DOHH2 (cell line): ENCODE measurements around the gene PHACTR1.

Source experiments
- H3F3A ChIP-seq: fragments of 200-600 bp; sonication (generic), shearing (Covaris generic); 2 replicates; pipeline ENCODE4 v1.6.0; 2016; ENCODE audit warnings: antibody characterized with exemption, mild to moderate bottlenecking; ENCODE audit not compliant: control insufficient read depth, insufficient read depth
- H3K27ac ChIP-seq: fragments of 200-600 bp; sonication (generic); 2 replicates; pipeline ENCODE4 v1.5.1; 2014; ENCODE audit warnings: low read depth, mild to moderate bottlenecking, low read length, moderate library complexity
- H3K27me3 ChIP-seq: fragments of 200-600 bp; sonication (generic); 2 replicates; pipeline ENCODE4 v1.6.1; 2014; ENCODE audit warnings: mild to moderate bottlenecking, low read length, mixed read lengths; ENCODE audit not compliant: control insufficient read depth
- H3K36me3 ChIP-seq: fragments of 200-600 bp; sonication (generic); 2 replicates; pipeline ENCODE4 v1.6.1; 2014; ENCODE audit warnings: mild to moderate bottlenecking, low read length, moderate library complexity, mixed read lengths; ENCODE audit not compliant: control insufficient read depth
- H3K4me1 ChIP-seq: fragments of 200-600 bp; sonication (generic); 2 replicates; pipeline ENCODE4 v1.6.1; 2014; ENCODE audit warnings: mild to moderate bottlenecking, low read length, mixed read lengths; ENCODE audit not compliant: control insufficient read depth
- H3K4me2 ChIP-seq: fragments of 200-600 bp; sonication (generic); 2 replicates; pipeline ENCODE4 v1.6.0; 2014; ENCODE audit warnings: mild to moderate bottlenecking, low read length, moderate library complexity
- H3K4me3 ChIP-seq: fragments of 200-600 bp; sonication (generic); 2 replicates; pipeline ENCODE4 v1.5.1; 2014; ENCODE audit warnings: mild to moderate bottlenecking, low read length, mixed read lengths
- H3K79me2 ChIP-seq: fragments of 200-600 bp; sonication (generic); 2 replicates; pipeline ENCODE4 v1.6.1; 2014; ENCODE audit warnings: mild to moderate bottlenecking, low read length, mixed read lengths; ENCODE audit not compliant: control insufficient read depth
- H3K9me2 ChIP-seq: fragments of 200-600 bp; sonication (generic); replicated peaks from 2 replicates; pipeline ENCODE4 v1.6.1; 2014; ENCODE audit warnings: mild to moderate bottlenecking, low read length, mixed read lengths; ENCODE audit not compliant: control insufficient read depth
- H3K9me3 ChIP-seq: fragments of 200-600 bp; sonication (generic); 2 replicates; pipeline ENCODE4 v1.6.1; 2014; ENCODE audit warnings: antibody characterized with exemption, low read length, mixed read lengths; ENCODE audit not compliant: control insufficient read depth, insufficient read depth
- H4K20me1 ChIP-seq: fragments of 200-600 bp; sonication (generic); 2 replicates; pipeline ENCODE4 v1.6.0; 2014; ENCODE audit warnings: low read depth, mild to moderate bottlenecking, antibody characterized with exemption, low read length, moderate library complexity; ENCODE audit not compliant: control insufficient read depth, insufficient read depth
- CTCF ChIP-seq: fragments of 200-600 bp; sonication (generic); IDR thresholded peaks from one replicate; pipeline ENCODE4 v1.5.1; 2014; ENCODE audit warnings: antibody characterized with exemption, mild to moderate bottlenecking, low read depth, low read length; ENCODE audit not compliant: poor library complexity, severe bottlenecking
- EZH2phosphoT487 ChIP-seq: fragments of 200-600 bp; sonication (generic); IDR thresholded peaks from 2 replicates; pipeline ENCODE4 v1.6.1; 2017; ENCODE audit warnings: borderline replicate concordance, mild to moderate bottlenecking, antibody characterized with exemption, low read length, moderate library complexity, mixed read lengths

Gene PHACTR1

GRCh38 chr6:13096084-13096483 lies 379.5 kb downstream of the PHACTR1 start:
- Histone ChIP-seq H3K4me3 (no peak overlapping the region), H3K9me2 (no peaks in the 10 kb centered on the region), H3K4me2 (no peak overlapping the region), H3K27ac (no peak overlapping the region), H3K27me3 (no peaks in the 10 kb centered on the region), H3K79me2 (no peaks in the 10 kb centered on the region), H3K9me3 (no peaks in the 10 kb centered on the region), H3K36me3 (no peaks in the 10 kb centered on the region), H4K20me1 (no peaks in the 10 kb centered on the region), H3K4me1 (peaks cover 35% of the 10 kb centered on the region), H3F3A (no peaks in the 10 kb centered on the region)
- no peak for TF ChIP-seq EZH2phosphoT487
- TF ChIP-seq CTCF, result no peak

- H3K27me3 ChIP-seq, result no peaks in the 10 kb centered on the region
These were observed 380.9 kb downstream of the PHACTR1 start for GRCh38 chr6:13097454-13097853.

GRCh38 chr6:13098006-13098405 lies 381.4 kb downstream of the PHACTR1 start:
- no peak overlapping the region for H3K4me2 ChIP-seq
- no peak overlapping the region for H3K27ac ChIP-seq
- no peak overlapping the region for H3K4me3 ChIP-seq

More at GRCh38 chr6:13097454-13097853, 380.9 kb downstream of the PHACTR1 start:
- no peaks in the 10 kb centered on the region for H3K9me2 ChIP-seq
- no peak overlapping the region for H3K4me3 ChIP-seq
- no peak for TF ChIP-seq EZH2phosphoT487
- no peak for TF ChIP-seq CTCF
- peaks cover 48% of the 10 kb centered on the region for H3K4me1 ChIP-seq
- no peak overlapping the region for H3K4me2 ChIP-seq
- no peaks in the 10 kb centered on the region for H3K79me2 ChIP-seq
- H3K36me3 ChIP-seq, result no peaks in the 10 kb centered on the region
- H4K20me1 ChIP-seq, result no peaks in the 10 kb centered on the region
- no peaks in the 10 kb centered on the region for H3F3A ChIP-seq
- no peaks in the 10 kb centered on the region for H3K9me3 ChIP-seq
- no peak overlapping the region for H3K27ac ChIP-seq

More at GRCh38 chr6:13098006-13098405, 381.4 kb downstream of the PHACTR1 start:
- Histone ChIP-seq H3K9me2 (no peaks in the 10 kb centered on the region), H3K9me3 (no peaks in the 10 kb centered on the region), H3F3A (no peaks in the 10 kb centered on the region), H3K79me2 (no peaks in the 10 kb centered on the region), H4K20me1 (no peaks in the 10 kb centered on the region), H3K4me1 (peaks cover 53% of the 10 kb centered on the region), H3K27me3 (no peaks in the 10 kb centered on the region), H3K36me3 (no peaks in the 10 kb centered on the region)
- no peak for TF ChIP-seq CTCF
- no peak for TF ChIP-seq EZH2phosphoT487
